Endodermal cell (in vitro differentiated cells): ENCODE results near the gene ETNPPL. TPM values are rescaled to one million over a fixed set of nuclear protein-coding genes. Genes with fewer than 3 reads are reported as not detected.

Experiments used
- DNase-seq: peaks from one replicate; pipeline ENCODE4 v3.0.0-alpha.2; 2017
- H3K27ac ChIP-seq: 2 replicates; pipeline ENCODE4 v1.5.1; 2013; ENCODE audit warnings: mild to moderate bottlenecking, low read depth, low read length, moderate library complexity
- H3K27me3 ChIP-seq: 2 replicates; pipeline ENCODE4 v1.6.1; 2013; ENCODE audit warnings: mild to moderate bottlenecking, low read length, moderate library complexity; ENCODE audit not compliant: insufficient read depth, control insufficient read depth, poor library complexity, severe bottlenecking
- H3K36me3 ChIP-seq: 2 replicates; pipeline ENCODE4 v1.7.0; 2013; ENCODE audit warnings: mild to moderate bottlenecking, low read length, moderate library complexity; ENCODE audit not compliant: control insufficient read depth, insufficient read depth
- H3K4me1 ChIP-seq: one replicate; pipeline ENCODE4 v1.7.0; 2013; ENCODE audit warnings: low read length; ENCODE audit not compliant: control insufficient read depth, insufficient read depth
- H3K4me3 ChIP-seq: 2 replicates; pipeline ENCODE4 v1.5.1; 2013; ENCODE audit warnings: mild to moderate bottlenecking, low read length, moderate library complexity
- H3K9ac ChIP-seq: 2 replicates; pipeline ENCODE4 v1.6.1; 2013; ENCODE audit warnings: mild to moderate bottlenecking, low read length, moderate library complexity; ENCODE audit not compliant: poor library complexity, severe bottlenecking; ENCODE audit errors: extremely low read depth
- H3K9me3 ChIP-seq: 2 replicates; pipeline ENCODE4 v1.6.1; 2013; ENCODE audit warnings: mild to moderate bottlenecking, low read length, moderate library complexity; ENCODE audit not compliant: control insufficient read depth
- H3K27ac Mint-ChIP-seq: 2 replicates; pipeline ENCODE4 v1.8.0; 2020; ENCODE audit warnings: mixed read lengths
- H3K27me3 Mint-ChIP-seq: 2 replicates; pipeline ENCODE4 v1.8.0; 2021; ENCODE audit warnings: mild to moderate bottlenecking, mixed read lengths; ENCODE audit not compliant: insufficient read depth
- H3K36me3 Mint-ChIP-seq: 2 replicates; pipeline ENCODE4 v1.8.0; 2020; ENCODE audit warnings: low read depth, mixed read lengths
- H3K4me1 Mint-ChIP-seq: 2 replicates; pipeline ENCODE4 v1.8.0; 2020; ENCODE audit warnings: mixed read lengths
- H3K4me3 Mint-ChIP-seq: 2 replicates; pipeline ENCODE4 v1.8.0; 2020; ENCODE audit warnings: mild to moderate bottlenecking, moderate library complexity, mixed read lengths
- H3K9me3 Mint-ChIP-seq: 2 replicates; pipeline ENCODE4 v1.8.0; 2020; ENCODE audit warnings: mild to moderate bottlenecking, mixed read lengths
- CTCF ChIP-seq: fragments of 200-600 bp; sonication (generic); conservative IDR thresholded peaks from 2 replicates; pipeline ENCODE4 v1.5.0; 2021; ENCODE audit warnings: antibody characterized with exemption, mild to moderate bottlenecking
- WGBS, 2 experiments: methylation state at CpG; one replicate each; pipeline versions ENCODE4 v1.1.5 to v1.1.7; 2013; ENCODE audit warnings: missing lambda C conversion rate in 2 of 2, mixed read lengths in 1 of 2; ENCODE audit not compliant: insufficient coverage in 1 of 2, insufficient read length in 1 of 2; 5-methylcytosine and 5-hydroxymethylcytosine counted together
- total RNA-seq, 2 donors: library from RNA; stranded (reverse); fragmentation: NEBNext Ultra II Directional in 1 of 2; extraction: Animal tissue kit (Norgen Biotek cat#: 25700) in 1 of 2; gene quantifications; 2 replicates in 1 of 2; 3 replicates in 1 of 2; pipeline ENCODE4 v1.2.1, GENCODE V29; 2021

ETNPPL gene
- total RNA-seq, 2 donors from 2014 or later = 9.6 to 13.2 TPM

- Histone ChIP-seq H3K27ac (no peak overlapping the region), H3K9ac (no peak overlapping the region), H3K36me3 (no peaks in the 10 kb centered on the region), H3K4me1 (no peaks in the 10 kb centered on the region), H3K9me3 (no peaks in the 10 kb centered on the region), H3K4me3 (no peak overlapping the region), H3K27me3 (no peaks in the 10 kb centered on the region)
- no peak overlapping the region for H3K4me3 Mint-ChIP-seq
- DNase-seq = no peak
- H3K36me3 Mint-ChIP-seq = no peaks in the 10 kb centered on the region
- 89 to 94% methylated on average over 3 to 8 of the region's 8 CpGs for WGBS, 2 experiments
- no peak for TF ChIP-seq CTCF
- no peaks in the 10 kb centered on the region for H3K9me3 Mint-ChIP-seq
- H3K4me1 Mint-ChIP-seq = peaks cover 2% of the 10 kb centered on the region
- H3K27me3 Mint-ChIP-seq = peaks cover 6% of the 10 kb centered on the region
- no peak overlapping the region for H3K27ac Mint-ChIP-seq
These were observed 23.5 kb upstream of the ETNPPL start for GRCh38 chr4:108786351-108786750.

GRCh38 chr4:108783665-108784463 lies 21.0 kb upstream of the ETNPPL start:
- Mint-ChIP-seq H3K27me3 (peaks cover 4% of the 10 kb centered on the region), H3K4me1 (peaks cover 2% of the 10 kb centered on the region), H3K36me3 (no peaks in the 10 kb centered on the region), H3K27ac (no peak overlapping the region), H3K4me3 (no peak overlapping the region), H3K9me3 (no peaks in the 10 kb centered on the region)
- WGBS, 2 experiments = 71% methylated on average over 2 of the region's 3 CpGs; no CpG with 5 or more reads in 1 of the 2 experiments
- Histone ChIP-seq H3K36me3 (no peaks in the 10 kb centered on the region), H3K9me3 (no peaks in the 10 kb centered on the region), H3K27me3 (no peaks in the 10 kb centered on the region), H3K9ac (no peak overlapping the region), H3K4me1 (no peaks in the 10 kb centered on the region), H3K27ac (no peak overlapping the region), H3K4me3 (no peak overlapping the region)
- no peak for DNase-seq
- peak; percentile 54 for TF ChIP-seq CTCF

- Histone ChIP-seq H3K9ac (no peak overlapping the region), H3K4me1 (no peaks in the 10 kb centered on the region), H3K36me3 (no peaks in the 10 kb centered on the region), H3K27ac (no peak overlapping the region), H3K27me3 (no peaks in the 10 kb centered on the region), H3K9me3 (no peaks in the 10 kb centered on the region), H3K4me3 (no peak overlapping the region)
- Mint-ChIP-seq H3K27ac (no peak overlapping the region), H3K27me3 (no peaks in the 10 kb centered on the region), H3K4me3 (no peak overlapping the region), H3K4me1 (no peaks in the 10 kb centered on the region), H3K9me3 (no peaks in the 10 kb centered on the region), H3K36me3 (no peaks in the 10 kb centered on the region)
- no peak for TF ChIP-seq CTCF
- DNase-seq = no peak
These were observed 17.1 kb upstream of the ETNPPL start for GRCh38 chr4:108779958-108780357.
